ENCODE results near the gene H6PD. TPM values are rescaled to one million over a fixed set of nuclear protein-coding genes. Genes with fewer than 3 reads are reported as not detected.
A peak's percentile ranks its signal among the peaks of the same experiment; 100 is the strongest.
"Not testable (repeated sequence)": the region's sequence is repeated elsewhere in the genome, so short reads cannot be mapped to it uniquely, and the experiment has no call there.

The H6PD gene
- total RNA-seq, 2 donors from 2014 or later, result 16.1 to 19.2 TPM

GRCh38 chr1:9299571-9300541 is 65.3 kb downstream of the H6PD start:
- not testable (repeated sequence) for DNase-seq; H3K36me3 Mint-ChIP-seq (ENCODE audit: low read depth); H3K9me3 ChIP-seq (ENCODE audit: control insufficient read depth, low read length, poor library complexity, severe bottlenecking); ATAC-seq; H3K4me3 Mint-ChIP-seq; H3K27me3 Mint-ChIP-seq; H3K27ac Mint-ChIP-seq
- H3K4me1 Mint-ChIP-seq, result peaks cover 34% of the 10 kb centered on the region

GRCh38 chr1:9300573-9300972 is 66.0 kb downstream of the H6PD start:
- no peaks in the 10 kb centered on the region for H3K9me3 ChIP-seq (ENCODE audit: control insufficient read depth, low read length, poor library complexity, severe bottlenecking)
- peaks cover 2% of the 10 kb centered on the region for H3K36me3 Mint-ChIP-seq (ENCODE audit: low read depth)
- no peak for ATAC-seq
- no peaks in the 10 kb centered on the region for H3K27me3 Mint-ChIP-seq
- no peak for DNase-seq
- H3K4me1 Mint-ChIP-seq, result peaks cover 37% of the 10 kb centered on the region
- H3K4me3 Mint-ChIP-seq, result no peak overlapping the region
- no peak overlapping the region for H3K27ac Mint-ChIP-seq

- ATAC-seq, result no peak
Observed at GRCh38 chr1:9302745-9303524, 68.4 kb downstream of the H6PD start.

GRCh38 chr1:9303916-9304315 is 69.3 kb downstream of the H6PD start:
- Mint-ChIP-seq H3K36me3 (ENCODE audit: low read depth) (peaks cover 2% of the 10 kb centered on the region), H3K27me3 (no peaks in the 10 kb centered on the region), H3K27ac (no peak overlapping the region), H3K4me3 (no peak overlapping the region), H3K4me1 (peaks cover 40% of the 10 kb centered on the region)
- no peaks in the 10 kb centered on the region for H3K9me3 ChIP-seq (ENCODE audit: control insufficient read depth, low read length, poor library complexity, severe bottlenecking)
- DNase-seq (no peak), ATAC-seq (no peak)

More at GRCh38 chr1:9302745-9303524, 68.4 kb downstream of the H6PD start:
- Mint-ChIP-seq H3K27ac (no peak overlapping the region), H3K4me1 (peaks cover 38% of the 10 kb centered on the region), H3K4me3 (no peak overlapping the region), H3K36me3 (ENCODE audit: low read depth) (peaks cover 2% of the 10 kb centered on the region), H3K27me3 (no peaks in the 10 kb centered on the region)
- no peaks in the 10 kb centered on the region for H3K9me3 ChIP-seq (ENCODE audit: control insufficient read depth, low read length, poor library complexity, severe bottlenecking)
- no peak for DNase-seq

GRCh38 chr1:9305216-9305615 is 70.6 kb downstream of the H6PD start:
- no peaks in the 10 kb centered on the region for H3K9me3 ChIP-seq (ENCODE audit: control insufficient read depth, low read length, poor library complexity, severe bottlenecking)
- Mint-ChIP-seq H3K27me3 (no peaks in the 10 kb centered on the region), H3K4me3 (peak overlapping the region; percentile 25), H3K4me1 (peaks cover 43% of the 10 kb centered on the region), H3K36me3 (ENCODE audit: low read depth) (peaks cover 2% of the 10 kb centered on the region), H3K27ac (peak overlapping the region; percentile 92)
- DNase-seq, result no peak
- ATAC-seq, result no peak

GRCh38 chr1:9306006-9306405 is 71.4 kb downstream of the H6PD start:
- ATAC-seq (no peak), DNase-seq (no peak)
- Mint-ChIP-seq H3K27me3 (no peaks in the 10 kb centered on the region), H3K4me3 (no peak overlapping the region), H3K27ac (no peak overlapping the region), H3K4me1 (peaks cover 41% of the 10 kb centered on the region), H3K36me3 (ENCODE audit: low read depth) (peaks cover 2% of the 10 kb centered on the region)
- H3K9me3 ChIP-seq (ENCODE audit: control insufficient read depth, low read length, poor library complexity, severe bottlenecking), result no peaks in the 10 kb centered on the region

GRCh38 chr1:9307303-9307702 is 72.7 kb downstream of the H6PD start:
- H3K9me3 ChIP-seq (ENCODE audit: control insufficient read depth, low read length, poor library complexity, severe bottlenecking), result no peaks in the 10 kb centered on the region
- no peak for DNase-seq
- Mint-ChIP-seq H3K36me3 (ENCODE audit: low read depth) (peaks cover 2% of the 10 kb centered on the region), H3K27ac (no peak overlapping the region), H3K4me3 (peak overlapping the region; percentile 7), H3K27me3 (no peaks in the 10 kb centered on the region), H3K4me1 (peaks cover 39% of the 10 kb centered on the region)
- no peak for ATAC-seq

- Mint-ChIP-seq H3K4me1 (peaks cover 34% of the 10 kb centered on the region), H3K36me3 (ENCODE audit: low read depth) (peaks cover 2% of the 10 kb centered on the region), H3K27me3 (no peaks in the 10 kb centered on the region), H3K4me3 (no peak overlapping the region), H3K27ac (no peak overlapping the region)
- no peak for ATAC-seq
- no peak for DNase-seq
- no peaks in the 10 kb centered on the region for H3K9me3 ChIP-seq (ENCODE audit: control insufficient read depth, low read length, poor library complexity, severe bottlenecking)
Observed at GRCh38 chr1:9308236-9308785, 73.7 kb downstream of the H6PD start.

GRCh38 chr1:9309080-9309479 is 74.5 kb downstream of the H6PD start:
- Mint-ChIP-seq H3K4me1 (peaks cover 30% of the 10 kb centered on the region), H3K27ac (no peak overlapping the region), H3K27me3 (no peaks in the 10 kb centered on the region), H3K36me3 (ENCODE audit: low read depth) (peaks cover 2% of the 10 kb centered on the region), H3K4me3 (no peak overlapping the region)
- DNase-seq, result no peak
- no peaks in the 10 kb centered on the region for H3K9me3 ChIP-seq (ENCODE audit: control insufficient read depth, low read length, poor library complexity, severe bottlenecking)
- no peak for ATAC-seq

GRCh38 chr1:9309991-9310390 is 75.4 kb downstream of the H6PD start:
- H3K27ac Mint-ChIP-seq, result no peak overlapping the region
- peaks cover 28% of the 10 kb centered on the region for H3K4me1 Mint-ChIP-seq
- no peaks in the 10 kb centered on the region for H3K27me3 Mint-ChIP-seq
- peaks cover 2% of the 10 kb centered on the region for H3K36me3 Mint-ChIP-seq (ENCODE audit: low read depth)
- no peaks in the 10 kb centered on the region for H3K9me3 ChIP-seq (ENCODE audit: control insufficient read depth, low read length, poor library complexity, severe bottlenecking)
- no peak for ATAC-seq
- no peak overlapping the region for H3K4me3 Mint-ChIP-seq
- no peak for DNase-seq

GRCh38 chr1:9311029-9311428 is 76.5 kb downstream of the H6PD start:
- Mint-ChIP-seq H3K4me3 (no peak overlapping the region), H3K4me1 (peaks cover 27% of the 10 kb centered on the region)
- no peak for DNase-seq

GRCh38 chr1:9311479-9311878 is 76.9 kb downstream of the H6PD start:
- no peaks in the 10 kb centered on the region for H3K27me3 Mint-ChIP-seq

More at GRCh38 chr1:9311029-9311428, 76.5 kb downstream of the H6PD start:
- no peaks in the 10 kb centered on the region for H3K27me3 Mint-ChIP-seq
- no peaks in the 10 kb centered on the region for H3K36me3 Mint-ChIP-seq (ENCODE audit: low read depth)
- no peak overlapping the region for H3K27ac Mint-ChIP-seq
- H3K9me3 ChIP-seq (ENCODE audit: control insufficient read depth, low read length, poor library complexity, severe bottlenecking), result no peaks in the 10 kb centered on the region
- ATAC-seq, result no peak

GRCh38 chr1:9312168-9312720 is 77.7 kb downstream of the H6PD start:
- H3K4me1 Mint-ChIP-seq, result peaks cover 23% of the 10 kb centered on the region
- H3K27ac Mint-ChIP-seq, result no peak overlapping the region
- DNase-seq (no peak), ATAC-seq (no peak)
- no peaks in the 10 kb centered on the region for H3K9me3 ChIP-seq (ENCODE audit: control insufficient read depth, low read length, poor library complexity, severe bottlenecking)
- no peak overlapping the region for H3K4me3 Mint-ChIP-seq
- H3K27me3 Mint-ChIP-seq, result no peaks in the 10 kb centered on the region
- no peaks in the 10 kb centered on the region for H3K36me3 Mint-ChIP-seq (ENCODE audit: low read depth)

More at GRCh38 chr1:9311479-9311878, 76.9 kb downstream of the H6PD start:
- no peaks in the 10 kb centered on the region for H3K9me3 ChIP-seq (ENCODE audit: control insufficient read depth, low read length, poor library complexity, severe bottlenecking)
- Mint-ChIP-seq H3K4me3 (no peak overlapping the region), H3K27ac (no peak overlapping the region), H3K36me3 (ENCODE audit: low read depth) (no peaks in the 10 kb centered on the region), H3K4me1 (peaks cover 23% of the 10 kb centered on the region)
- ATAC-seq, result no peak
- no peak for DNase-seq
